HuH-7 (cell line): ENCODE data around the gene EYS.
"Not testable (repeated sequence)": the region's sequence is repeated elsewhere in the genome, so short reads cannot be mapped to it uniquely, and the experiment has no call there.

Source experiments
- DNase-seq: peaks from one replicate; pipeline ENCODE4 v3.0.0; 2011; ENCODE audit warnings: low spot score

Gene EYS

DNA sequence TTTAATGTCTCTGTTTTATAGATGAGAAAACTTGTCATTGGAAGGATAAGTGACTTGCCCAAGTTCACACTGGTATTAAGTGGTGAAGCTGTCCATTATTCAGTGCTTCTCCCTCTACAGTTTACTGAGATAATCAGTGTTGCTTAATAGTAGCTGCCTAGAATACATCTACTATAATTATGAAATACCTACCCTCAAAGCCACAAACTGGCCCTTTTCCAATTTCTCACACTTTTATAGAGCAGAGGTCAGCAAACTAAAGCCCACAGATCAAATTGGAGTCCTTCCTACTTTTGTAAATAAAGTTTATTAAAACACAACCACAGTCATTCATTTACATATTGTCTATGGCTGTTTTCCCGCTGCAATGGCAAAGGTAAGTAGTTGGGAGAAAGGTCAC is 73.5 kb downstream of the EYS start:
- DNase-seq, result peak; percentile 40

DNA sequence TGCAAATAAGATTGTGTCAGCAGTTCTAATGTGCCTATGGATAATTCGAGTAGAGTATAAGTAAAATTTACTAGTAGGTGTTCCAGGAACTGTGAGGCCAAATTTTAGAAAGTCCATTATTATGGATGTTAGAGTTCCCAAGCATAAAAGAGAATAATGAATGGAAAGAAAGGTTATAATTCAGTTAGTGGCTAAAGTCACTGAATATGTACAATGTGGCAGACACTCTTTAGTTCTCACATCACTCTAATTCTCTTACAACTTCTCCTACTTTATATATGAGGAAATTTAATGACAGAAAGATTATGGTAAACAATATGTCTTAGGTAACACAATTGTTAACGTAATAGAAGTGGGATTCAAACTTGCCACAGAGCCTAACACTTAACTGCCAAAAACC is 75.3 kb downstream of the EYS start:
- no peak for DNase-seq

DNA sequence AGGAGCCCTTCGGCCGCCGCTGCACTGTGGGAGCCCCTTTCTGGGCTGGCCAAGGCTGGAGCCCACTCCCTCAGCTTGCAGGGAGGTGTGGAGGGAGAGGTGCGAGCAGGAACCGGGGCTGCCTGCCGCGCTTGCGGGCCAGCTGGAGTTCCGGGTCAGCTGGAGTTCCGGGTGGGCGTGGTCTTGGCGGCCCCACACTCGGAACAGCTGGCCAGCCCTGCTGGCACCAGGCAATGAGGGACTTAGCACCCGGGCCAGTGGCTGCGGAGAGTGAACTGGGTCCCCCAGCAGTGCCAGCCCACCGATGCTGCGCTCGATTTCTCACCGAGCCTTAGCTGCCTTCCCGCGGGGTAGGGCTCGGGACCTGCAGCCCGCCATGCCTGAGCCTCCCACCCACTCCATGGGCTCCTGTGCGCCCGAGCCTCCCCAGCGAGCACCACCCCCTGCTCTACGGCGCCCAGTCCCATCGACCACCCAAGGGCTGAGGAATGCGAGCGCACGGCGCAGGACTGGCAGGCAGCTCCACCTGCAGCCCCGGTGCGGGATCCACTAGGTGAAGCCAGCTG is 79.5 kb downstream of the EYS start:
- not testable (repeated sequence) for DNase-seq

DNA sequence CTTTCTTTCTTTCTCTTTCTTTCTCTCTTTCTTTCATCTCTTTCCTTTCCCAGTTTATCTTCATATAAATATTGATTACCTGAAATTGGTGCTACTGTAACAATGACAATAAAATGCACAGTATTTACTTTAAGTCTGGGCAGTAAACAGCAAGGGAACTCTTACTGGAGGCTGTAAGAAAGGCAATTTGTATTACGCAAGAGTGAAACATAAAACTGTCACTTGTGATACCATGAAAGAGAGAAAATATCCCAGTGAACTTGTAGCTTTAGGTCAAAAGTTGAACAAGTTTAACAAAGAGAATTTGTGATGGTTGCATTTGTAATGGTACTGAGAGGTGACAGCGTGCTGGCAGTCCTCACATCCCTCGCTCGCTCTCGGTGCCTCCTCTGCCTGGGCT is 80.0 kb downstream of the EYS start:
- peak; percentile 56 for DNase-seq

DNA sequence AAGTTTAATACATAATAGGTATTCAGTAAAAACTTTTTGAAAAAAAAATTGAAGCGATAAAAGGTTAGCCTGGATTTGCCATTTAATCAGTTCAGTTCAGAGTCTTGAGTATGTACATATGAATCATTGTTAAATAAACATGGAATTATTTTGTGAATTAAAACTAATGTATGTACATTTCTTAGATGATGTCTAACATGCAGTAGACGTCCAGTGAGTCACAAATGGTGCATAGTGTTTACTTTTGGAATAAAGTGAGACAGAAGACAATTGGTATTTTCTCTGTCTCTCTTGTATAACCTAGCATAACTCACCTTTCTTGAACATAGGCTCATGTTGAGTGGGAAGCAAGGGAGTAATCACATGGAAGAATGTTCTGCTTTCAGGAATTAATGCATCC is 83.5 kb downstream of the EYS start:
- no peak for DNase-seq

DNA sequence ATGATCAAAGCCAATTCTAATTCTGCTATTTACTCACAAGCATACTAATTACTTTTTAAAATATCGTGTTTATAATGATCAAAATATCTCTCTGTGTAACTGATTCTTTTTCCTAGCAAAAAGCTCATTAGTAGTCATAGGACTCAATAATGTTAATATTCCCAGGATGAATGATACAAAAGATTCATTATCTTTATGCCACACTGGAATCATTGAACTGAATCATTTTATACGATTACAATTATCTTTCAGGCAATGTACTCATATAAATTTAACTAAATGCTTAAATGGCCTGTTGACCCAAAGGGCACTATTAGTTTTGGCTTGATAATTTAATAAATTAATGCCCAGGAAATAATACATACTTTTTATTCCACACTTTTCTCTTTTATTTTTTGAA is 96.3 kb downstream of the EYS start:
- no peak for DNase-seq

DNA sequence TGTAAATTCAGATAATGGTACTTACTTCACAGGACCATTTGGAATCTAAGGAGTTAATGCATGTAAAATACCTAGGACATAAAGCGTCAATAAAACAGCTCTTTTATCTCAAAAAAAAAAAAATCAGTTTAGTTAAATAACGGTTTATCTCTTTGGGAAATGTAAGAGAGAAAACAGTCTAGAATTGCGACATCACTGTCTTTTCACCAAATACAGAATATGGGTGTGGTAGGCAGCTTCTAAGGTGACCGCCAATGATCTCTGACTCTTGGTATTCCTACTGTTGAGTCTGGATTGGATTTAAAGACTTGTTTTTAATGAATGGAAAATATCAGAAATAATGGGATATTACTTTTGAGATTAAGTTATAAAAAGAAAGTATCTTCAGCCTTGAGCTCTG is 111.5 kb downstream of the EYS start:
- DNase-seq, result no peak

DNA sequence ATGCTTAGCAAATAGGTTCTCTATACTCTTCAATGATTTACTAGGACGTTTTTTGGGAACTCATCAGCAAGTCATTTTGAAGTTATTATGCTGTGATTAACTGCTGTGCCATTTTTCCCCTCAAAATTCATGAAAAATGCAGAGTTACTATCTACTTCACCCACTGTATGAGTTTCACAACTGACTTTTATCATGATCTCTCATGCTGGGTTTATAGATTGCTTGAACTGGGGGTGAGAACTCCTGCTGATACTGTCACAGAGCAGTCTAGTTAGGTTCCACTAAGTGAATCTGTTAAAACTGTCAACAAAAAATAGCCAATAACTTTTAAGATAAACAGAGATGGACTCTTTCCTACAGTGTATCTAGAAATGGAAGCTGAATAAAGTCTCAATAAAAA is 136.7 kb downstream of the EYS start:
- DNase-seq, result no peak

DNA sequence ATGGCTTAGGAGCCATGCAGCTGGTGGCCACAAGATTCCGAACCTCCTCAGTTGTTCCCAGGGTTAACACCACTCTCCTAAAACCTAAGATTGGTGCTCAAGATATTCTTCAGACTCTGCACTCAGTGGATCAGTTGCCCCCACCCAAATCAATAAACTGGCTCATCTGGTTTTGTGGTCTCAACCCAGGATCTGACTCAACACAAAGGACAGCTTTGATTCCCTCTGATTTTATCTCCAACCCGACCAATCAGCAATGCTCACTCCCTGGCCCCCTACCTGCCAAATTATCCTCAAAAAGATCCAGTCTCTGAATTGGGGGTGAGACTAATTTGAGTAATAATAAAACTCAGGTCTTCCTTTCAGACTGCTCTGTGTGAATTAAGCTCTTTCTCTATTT is 137.5 kb downstream of the EYS start:
- DNase-seq, result no peak

DNA sequence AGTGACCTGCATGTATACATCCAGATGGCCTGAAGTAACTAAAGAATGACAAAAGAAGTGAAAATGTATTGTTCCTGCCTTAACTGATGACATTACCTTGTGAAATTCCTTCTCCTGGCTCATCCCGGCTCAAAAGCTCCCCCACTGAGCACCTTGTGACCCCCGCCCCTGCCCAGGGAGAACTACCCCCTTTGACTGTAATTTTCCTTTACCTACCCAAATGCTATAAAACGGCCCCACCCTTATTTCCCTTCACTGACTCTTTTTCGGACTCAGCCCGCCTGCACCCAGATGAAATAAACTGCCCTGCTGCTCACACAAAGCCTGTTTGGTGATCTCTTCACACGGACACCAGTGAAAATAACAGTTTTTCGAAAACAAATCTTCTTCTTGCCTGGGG is 138.0 kb downstream of the EYS start:
- not testable (repeated sequence) for DNase-seq

DNA sequence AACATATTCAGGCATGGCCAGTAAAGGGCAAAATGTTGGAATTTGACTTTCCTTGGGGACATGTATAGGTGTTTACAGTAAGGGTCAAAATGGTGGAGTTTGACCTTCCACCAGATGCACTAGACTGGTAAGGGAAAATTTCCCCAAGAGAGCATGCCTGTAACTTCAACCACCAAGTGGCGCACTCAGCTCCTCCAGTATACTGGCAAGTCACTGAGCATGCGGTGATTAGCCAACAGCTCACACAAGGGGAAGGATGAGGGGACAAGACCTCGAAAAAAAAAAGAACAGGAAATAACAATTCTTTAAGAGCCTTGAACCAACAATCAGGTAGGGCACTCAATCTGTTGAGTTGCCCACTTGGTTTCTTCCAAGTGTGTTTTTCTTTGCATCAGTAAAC is 140.9 kb downstream of the EYS start:
- DNase-seq, result no peak

DNA sequence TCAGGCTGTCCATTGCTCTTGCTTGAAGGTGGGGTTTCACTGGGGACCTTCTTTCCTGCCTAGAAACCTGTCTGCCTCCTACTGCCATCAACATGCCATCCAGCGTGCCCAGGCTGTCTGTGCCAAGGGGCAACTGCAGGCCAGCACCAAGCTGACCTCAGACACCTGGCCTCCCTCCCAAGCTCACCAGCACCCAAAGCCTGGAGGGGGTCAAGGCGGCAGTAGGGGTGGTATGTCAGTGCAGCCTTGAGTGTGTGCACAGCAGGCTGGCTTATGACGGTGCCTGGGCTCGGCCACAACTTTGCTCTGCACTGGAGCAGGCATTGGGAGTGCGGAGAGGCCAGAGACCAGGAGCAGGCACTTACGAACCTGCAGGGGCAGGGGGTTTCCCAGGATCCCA is 149.0 kb downstream of the EYS start:
- DNase-seq, result no peak

DNA sequence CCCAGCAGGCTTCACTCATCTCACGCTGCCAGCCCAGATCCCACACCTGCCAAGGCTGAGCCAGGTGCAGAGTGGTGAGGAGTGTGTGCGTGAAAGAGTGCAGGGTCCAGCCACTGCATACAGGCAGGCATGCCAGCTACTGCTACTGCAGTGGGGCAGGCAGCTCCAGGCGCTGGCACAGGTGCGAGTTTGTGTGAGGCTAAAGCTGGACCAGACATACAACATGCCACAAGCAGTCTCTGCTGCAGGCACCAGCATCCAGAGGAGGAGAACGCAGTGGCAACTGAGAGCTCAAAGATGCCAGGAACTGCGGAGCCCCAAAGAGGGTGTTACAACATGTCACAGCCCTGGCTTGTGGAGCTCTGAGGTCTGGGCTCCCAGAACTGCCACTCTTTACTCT is 149.8 kb downstream of the EYS start:
- DNase-seq, result no peak

DNA sequence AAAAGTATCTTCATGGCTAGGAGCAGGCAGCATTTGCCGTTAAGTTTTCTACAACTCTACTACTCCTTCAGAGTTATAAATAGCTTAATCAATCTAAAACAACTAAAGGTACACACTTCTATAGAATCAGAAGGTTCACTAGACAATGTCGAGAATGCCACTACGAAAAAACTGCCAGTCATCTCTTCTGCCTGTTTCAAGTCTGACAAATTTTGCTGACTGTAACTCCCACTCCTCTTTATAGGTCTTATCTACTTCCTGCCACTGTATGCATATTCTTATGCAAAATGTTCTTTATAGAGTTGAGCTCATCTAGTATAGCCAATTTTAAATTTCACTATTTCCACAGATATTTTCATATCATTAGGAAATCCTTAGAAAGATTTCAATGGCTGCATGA is 160.1 kb downstream of the EYS start:
- no peak for DNase-seq

DNA sequence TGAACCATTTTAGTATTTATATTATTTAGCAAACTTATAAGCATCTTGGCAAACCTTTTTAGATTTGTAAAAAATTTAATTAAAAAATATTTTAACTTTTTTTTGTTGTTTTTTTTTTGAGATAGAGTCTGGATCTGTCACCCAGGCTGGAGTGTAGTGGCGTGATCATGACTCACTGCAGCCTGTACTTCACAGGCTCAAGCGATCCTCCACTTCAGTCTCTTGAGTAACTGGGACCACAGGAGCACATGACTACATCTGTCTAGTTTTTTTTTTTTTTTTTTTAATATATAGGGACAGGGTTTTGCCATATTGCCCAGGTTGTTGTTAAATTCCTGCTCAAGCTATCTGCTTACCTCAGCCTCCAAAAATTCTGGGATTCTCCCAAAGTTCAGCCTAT is 161.1 kb downstream of the EYS start:
- no peak for DNase-seq

DNA sequence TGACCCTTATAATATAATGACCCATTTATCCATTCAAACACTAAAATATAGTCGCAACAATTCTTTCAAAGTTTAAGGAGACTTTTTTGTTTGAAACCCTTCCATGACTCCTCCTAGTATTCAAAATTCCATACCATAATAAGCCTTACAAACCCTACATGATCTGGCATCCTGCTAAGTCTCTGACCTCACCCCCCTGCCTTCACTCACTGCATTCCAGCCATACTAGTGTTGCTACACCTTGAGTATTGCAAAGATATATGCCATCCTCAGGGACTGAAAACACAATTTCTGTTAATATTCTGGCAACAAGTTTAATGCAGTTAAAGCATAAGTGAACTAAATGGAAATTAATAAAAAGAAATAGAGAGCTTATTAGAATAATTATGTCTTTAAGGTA is 168.4 kb downstream of the EYS start:
- no peak for DNase-seq

DNA sequence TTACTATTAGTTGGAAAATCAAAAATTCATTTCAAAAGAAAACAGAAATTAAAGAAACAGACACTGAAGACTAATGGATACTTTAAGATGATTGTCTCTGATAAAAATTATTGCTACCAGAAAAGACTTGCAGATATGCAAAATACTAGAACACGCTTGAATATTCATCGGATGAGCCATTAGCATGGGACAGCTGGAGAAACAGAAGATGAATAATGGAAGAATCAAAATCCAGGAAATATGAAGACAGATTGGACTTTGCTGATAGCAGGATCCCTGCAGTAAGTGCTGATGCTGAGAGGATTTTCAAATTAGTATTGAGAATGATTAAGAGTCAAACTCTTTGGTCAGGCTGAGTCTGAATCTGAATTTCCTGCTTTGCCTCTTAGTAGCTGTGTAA is 169.4 kb downstream of the EYS start:
- DNase-seq, result no peak

DNA sequence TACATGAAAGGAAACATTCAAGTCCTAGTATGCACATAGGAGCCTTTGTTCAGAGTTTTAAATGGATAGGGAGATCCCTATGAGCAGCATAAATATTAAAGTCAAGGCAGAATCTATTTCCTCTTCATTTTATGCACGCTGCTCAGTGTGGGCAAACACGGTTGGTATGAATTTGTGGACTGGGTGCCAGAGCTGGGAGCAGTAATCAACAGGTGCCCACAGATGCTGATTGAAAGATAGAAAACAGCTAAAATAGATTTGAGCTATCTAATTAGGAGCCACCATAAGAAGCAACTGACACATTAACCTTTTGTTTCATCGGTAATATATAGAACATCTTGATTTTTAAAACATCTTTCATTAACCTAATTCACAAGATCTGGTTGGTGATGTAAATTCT is 175.5 kb downstream of the EYS start:
- no peak for DNase-seq

DNA sequence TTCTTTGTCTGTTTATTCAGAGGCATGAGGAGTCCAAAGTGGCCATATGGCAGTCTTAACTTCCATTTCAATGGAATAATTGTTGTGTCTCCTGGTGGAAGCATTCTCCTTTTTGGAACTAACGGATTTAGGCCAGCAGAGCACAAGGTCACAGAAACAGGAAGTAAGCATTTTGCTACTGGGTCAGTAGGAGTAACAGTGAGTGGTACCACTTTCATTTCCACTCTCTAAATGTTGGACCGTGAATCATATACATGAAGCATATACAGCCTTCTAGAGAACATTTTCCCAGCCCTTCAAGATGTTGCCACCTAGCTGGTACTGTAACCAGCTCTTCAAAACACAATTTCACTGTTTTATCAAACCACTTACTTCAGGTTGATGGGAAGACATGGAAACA is 182.8 kb downstream of the EYS start:
- no peak for DNase-seq

DNA sequence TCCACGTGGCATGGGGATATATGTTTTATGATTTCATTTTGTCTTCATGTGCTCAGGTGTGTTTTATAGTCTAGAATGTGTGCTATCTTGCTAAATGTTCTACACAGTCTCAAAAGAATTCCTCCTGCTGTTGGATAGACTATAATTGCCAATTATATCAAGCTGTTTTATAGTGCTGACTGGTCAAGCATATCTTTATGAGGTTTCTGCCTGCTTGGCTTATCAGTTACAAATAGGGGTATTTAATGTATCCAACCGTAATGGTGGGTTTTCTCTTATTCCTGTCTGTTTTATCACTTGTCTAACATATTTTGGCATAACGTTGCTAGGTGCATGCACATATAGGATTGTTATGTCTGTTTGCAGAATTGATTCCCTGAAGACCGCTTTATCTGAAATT is 201.3 kb downstream of the EYS start:
- no peak for DNase-seq

DNA sequence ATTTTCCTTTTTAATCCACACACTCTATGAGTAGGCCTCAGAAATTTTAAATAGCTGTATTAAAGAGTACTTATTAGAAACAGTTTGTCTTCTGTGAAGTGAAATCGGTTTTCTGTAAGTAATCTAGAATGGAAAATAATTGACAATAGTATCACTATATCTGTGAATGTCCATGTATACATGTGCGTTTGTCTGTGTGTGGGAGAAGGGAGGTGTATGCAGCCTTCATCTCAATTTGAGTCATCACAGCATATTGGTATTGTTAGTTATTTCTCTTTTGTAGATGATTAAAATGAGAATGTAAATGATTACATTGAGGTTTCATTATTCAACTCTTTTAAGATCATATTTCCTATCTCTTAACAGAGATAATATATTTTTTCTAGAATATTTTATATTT is 206.0 kb downstream of the EYS start:
- DNase-seq, result no peak

DNA sequence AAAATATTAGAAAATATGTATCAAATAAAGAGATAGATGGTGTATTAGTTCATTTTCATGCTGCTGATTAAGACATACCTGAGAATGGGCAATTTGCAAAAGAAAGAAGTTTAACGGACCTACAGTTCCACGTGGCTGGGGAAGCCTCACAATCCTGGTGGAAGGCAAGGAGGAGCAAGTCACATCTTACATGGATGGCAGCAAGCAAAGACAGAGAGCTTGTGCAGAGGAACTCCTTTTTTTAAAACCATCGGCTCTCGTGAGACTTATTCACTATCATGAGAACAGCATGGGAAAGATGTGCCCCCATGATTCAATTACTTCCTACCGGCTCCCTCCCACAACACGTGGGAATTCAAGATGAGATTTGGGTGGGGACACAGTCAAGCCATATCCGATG is 223.4 kb downstream of the EYS start:
- not testable (repeated sequence) for DNase-seq

DNA sequence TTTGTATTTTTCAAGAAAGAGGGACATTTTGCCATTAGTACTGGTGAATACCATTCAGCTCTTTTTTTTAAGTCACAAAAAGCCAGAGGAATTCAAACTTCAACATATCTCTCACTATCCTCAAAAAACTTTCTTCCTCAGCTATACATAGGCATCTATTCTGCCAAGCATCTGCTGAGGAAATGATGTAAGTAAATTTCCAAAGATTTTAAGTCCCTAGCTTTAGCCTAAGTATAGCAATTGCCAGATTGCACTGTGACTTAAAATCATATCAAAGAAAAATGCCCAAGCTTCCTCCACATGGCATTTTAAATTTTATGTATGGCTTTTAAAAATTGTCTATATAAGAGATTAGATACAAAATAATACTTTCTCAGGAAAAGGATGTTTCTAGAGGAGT is 237.4 kb downstream of the EYS start:
- DNase-seq, result no peak

DNA sequence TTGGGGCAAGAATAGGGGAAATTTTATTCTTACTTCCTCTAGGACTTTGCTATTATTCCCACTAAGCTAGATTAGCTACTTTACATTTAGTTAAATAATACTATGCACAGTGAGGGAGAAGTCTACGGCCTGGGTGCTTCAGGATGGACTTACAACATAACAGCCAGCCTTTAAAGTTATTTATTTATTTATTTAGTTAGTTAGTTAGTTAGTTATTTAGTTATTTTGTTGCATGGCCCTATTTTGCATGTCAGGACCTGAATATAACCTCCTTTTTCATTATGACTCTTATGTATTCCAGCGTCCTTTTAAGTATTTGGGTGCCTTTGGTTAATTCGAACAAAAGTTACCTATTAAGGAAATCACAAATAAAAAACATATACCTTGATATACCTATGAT is 238.7 kb downstream of the EYS start:
- DNase-seq, result no peak

DNA sequence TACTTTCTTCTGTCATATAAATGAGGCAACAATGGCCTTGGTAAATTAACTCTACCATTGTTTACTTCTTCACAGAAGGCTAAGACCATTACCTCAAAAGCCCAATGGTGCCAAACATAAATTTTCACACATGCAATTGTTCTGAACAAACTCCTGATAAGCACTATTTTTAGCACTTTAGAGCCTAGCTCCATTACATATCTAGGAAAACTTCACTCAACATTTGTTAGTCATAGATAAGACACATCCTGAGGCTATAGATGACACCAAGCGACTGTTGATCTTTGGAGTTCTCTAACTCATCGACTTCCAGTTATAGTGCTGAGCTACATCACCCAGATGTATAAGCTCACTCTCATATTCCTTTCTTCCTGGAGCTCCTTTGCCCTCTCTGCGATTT is 245.9 kb downstream of the EYS start:
- peak; percentile 17 for DNase-seq
